ENCODE results near the gene PIEZO2.

Gene PIEZO2

DNA sequence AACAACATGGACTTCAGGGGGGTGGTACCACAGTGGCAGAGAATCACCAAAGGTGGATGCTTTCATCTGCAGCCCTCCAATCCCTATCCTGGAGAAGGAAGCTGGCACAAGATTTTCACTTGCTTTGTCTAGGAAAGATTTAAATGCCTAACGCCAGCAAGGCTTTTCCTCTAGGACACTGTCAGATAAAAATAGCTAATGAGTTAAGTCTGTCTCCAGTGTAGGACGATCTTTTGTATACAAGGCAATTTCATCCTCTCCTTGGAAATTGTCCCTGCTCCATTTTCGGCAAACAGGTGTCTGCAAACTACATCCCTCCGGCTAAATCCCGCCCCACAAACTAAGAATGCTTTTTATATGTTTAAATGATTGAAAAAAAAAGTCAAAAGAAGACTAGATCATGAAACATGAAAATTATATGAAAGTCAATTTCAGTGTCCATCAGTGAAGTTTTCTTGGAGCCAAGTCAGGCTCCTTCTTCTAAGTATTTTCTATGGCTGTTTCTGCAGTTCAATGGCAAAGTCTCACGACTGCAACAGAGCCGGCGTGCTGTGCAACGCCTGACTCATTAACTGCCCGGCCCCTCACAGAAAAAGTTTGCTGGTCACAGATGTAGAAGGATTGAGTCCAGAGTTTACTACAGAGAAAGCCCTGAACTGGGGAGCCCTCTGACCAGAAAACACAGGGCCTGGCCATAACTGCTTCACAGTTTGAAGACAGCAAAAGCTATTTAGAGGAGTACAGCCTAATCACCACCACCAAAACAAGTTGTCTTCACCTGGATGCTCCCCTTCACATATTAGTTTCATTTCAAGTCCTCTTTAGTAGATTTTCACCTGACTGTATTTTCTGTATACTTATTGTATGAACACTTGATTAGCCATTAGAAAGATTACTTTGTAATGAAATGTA lies 52.3 kb downstream of the PIEZO2 start:
- Histone ChIP-seq H3K27ac (ENCODE audit: low read depth, low read length) (no peak overlapping the region), H3K4me1 (ENCODE audit: control insufficient read depth, insufficient read depth, low read length) (no peaks in the 10 kb centered on the region)

GRCh38 chr18:11096411-11096810 lies 53.0 kb downstream of the PIEZO2 start:
- Histone ChIP-seq H3K36me3 (ENCODE audit: control insufficient read depth, insufficient read depth, low read length) (no peaks in the 10 kb centered on the region), H3K27ac (ENCODE audit: low read depth, low read length) (no peak overlapping the region), H3K9ac (ENCODE audit: low read length) (no peak overlapping the region), H3K4me3 (ENCODE audit: low read length) (no peak overlapping the region), H3K27me3 (ENCODE audit: control insufficient read depth, insufficient read depth, low read length) (no peaks in the 10 kb centered on the region), H3K4me1 (ENCODE audit: control insufficient read depth, insufficient read depth, low read length) (no peaks in the 10 kb centered on the region)

More for the DNA sequence above, 52.3 kb downstream of the PIEZO2 start:
- Histone ChIP-seq H3K9ac (ENCODE audit: low read length) (no peak overlapping the region), H3K4me3 (ENCODE audit: low read length) (no peak overlapping the region), H3K27me3 (ENCODE audit: control insufficient read depth, insufficient read depth, low read length) (no peaks in the 10 kb centered on the region), H3K36me3 (ENCODE audit: control insufficient read depth, insufficient read depth, low read length) (no peaks in the 10 kb centered on the region)

- Histone ChIP-seq H3K36me3 (ENCODE audit: control insufficient read depth, insufficient read depth, low read length) (no peaks in the 10 kb centered on the region), H3K9ac (ENCODE audit: low read length) (no peak overlapping the region), H3K4me3 (ENCODE audit: low read length) (no peak overlapping the region), H3K4me1 (ENCODE audit: control insufficient read depth, insufficient read depth, low read length) (no peaks in the 10 kb centered on the region), H3K27me3 (ENCODE audit: control insufficient read depth, insufficient read depth, low read length) (no peaks in the 10 kb centered on the region), H3K27ac (ENCODE audit: low read depth, low read length) (no peak overlapping the region)
Measured at GRCh38 chr18:11095674-11096293, 53.6 kb downstream of the PIEZO2 start.

GRCh38 chr18:11095211-11095610 lies 54.2 kb downstream of the PIEZO2 start:
- no peak overlapping the region for H3K27ac ChIP-seq (ENCODE audit: low read depth, low read length)
- H3K4me3 ChIP-seq (ENCODE audit: low read length) = no peak overlapping the region
- H3K9ac ChIP-seq (ENCODE audit: low read length) = no peak overlapping the region
- H3K36me3 ChIP-seq (ENCODE audit: control insufficient read depth, insufficient read depth, low read length) = no peaks in the 10 kb centered on the region
- H3K4me1 ChIP-seq (ENCODE audit: control insufficient read depth, insufficient read depth, low read length) = no peaks in the 10 kb centered on the region
- no peaks in the 10 kb centered on the region for H3K27me3 ChIP-seq (ENCODE audit: control insufficient read depth, insufficient read depth, low read length)

GRCh38 chr18:11091746-11092145 lies 57.6 kb downstream of the PIEZO2 start:
- Histone ChIP-seq H3K36me3 (ENCODE audit: control insufficient read depth, insufficient read depth, low read length) (no peaks in the 10 kb centered on the region), H3K9ac (ENCODE audit: low read length) (no peak overlapping the region), H3K4me1 (ENCODE audit: control insufficient read depth, insufficient read depth, low read length) (no peaks in the 10 kb centered on the region), H3K4me3 (ENCODE audit: low read length) (no peak overlapping the region), H3K27ac (ENCODE audit: low read depth, low read length) (no peak overlapping the region), H3K27me3 (ENCODE audit: control insufficient read depth, insufficient read depth, low read length) (no peaks in the 10 kb centered on the region)

GRCh38 chr18:11089931-11090715 lies 59.2 kb downstream of the PIEZO2 start:
- Histone ChIP-seq H3K9ac (ENCODE audit: low read length) (no peak overlapping the region), H3K4me1 (ENCODE audit: control insufficient read depth, insufficient read depth, low read length) (no peaks in the 10 kb centered on the region), H3K27ac (ENCODE audit: low read depth, low read length) (no peak overlapping the region)

DNA sequence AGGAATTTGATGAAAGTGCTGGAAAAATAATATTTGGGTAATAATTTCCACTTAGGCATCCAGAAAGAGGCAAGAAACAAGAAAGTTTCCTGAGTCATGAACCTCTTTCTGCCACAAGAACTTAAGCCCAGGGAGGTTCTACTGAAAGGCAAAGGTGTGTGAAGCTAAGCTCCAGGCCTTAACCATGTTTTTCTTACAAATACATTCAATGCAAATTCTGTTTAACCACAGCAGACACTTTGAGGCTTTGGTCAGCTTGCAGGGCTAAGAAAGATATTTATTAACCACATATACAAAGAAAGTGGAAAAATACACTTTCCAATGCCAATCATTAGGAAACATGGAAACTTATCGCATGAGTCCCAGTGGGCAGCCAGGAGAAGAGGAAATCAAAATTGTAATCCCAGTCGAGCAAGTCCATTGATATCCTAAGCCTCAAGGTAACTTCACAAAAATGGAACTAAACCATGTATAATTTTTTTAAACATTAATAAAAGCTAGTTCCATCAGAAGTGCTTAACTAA lies 68.3 kb downstream of the PIEZO2 start:
- no peak overlapping the region for H3K4me3 ChIP-seq (ENCODE audit: low read length)
- H3K9ac ChIP-seq (ENCODE audit: low read length) = no peak overlapping the region

More at GRCh38 chr18:11089931-11090715, 59.2 kb downstream of the PIEZO2 start:
- Histone ChIP-seq H3K36me3 (ENCODE audit: control insufficient read depth, insufficient read depth, low read length) (no peaks in the 10 kb centered on the region), H3K27me3 (ENCODE audit: control insufficient read depth, insufficient read depth, low read length) (no peaks in the 10 kb centered on the region), H3K4me3 (ENCODE audit: low read length) (no peak overlapping the region)

DNA sequence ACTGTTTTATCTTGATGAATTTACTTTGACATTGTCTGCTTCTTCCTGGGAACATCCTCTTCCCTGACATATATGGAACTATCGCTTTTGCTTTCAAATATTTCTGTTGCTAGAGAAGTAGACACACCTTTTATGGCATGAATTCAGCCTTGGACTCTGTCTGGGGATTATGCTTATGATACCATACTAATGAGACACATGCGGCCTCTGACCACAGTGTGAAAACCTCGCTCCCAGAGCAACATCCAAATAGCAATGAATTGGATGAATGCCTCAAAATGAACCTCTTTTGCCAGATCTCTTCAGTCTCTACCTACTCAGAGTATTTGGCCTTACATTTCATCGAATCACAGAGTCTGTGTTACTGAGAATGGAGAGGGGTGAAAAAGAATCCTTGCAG lies 70.9 kb downstream of the PIEZO2 start:
- Histone ChIP-seq H3K36me3 (ENCODE audit: control insufficient read depth, insufficient read depth, low read length) (no peaks in the 10 kb centered on the region), H3K4me3 (ENCODE audit: low read length) (no peak overlapping the region), H3K27ac (ENCODE audit: low read depth, low read length) (no peak overlapping the region), H3K27me3 (ENCODE audit: control insufficient read depth, insufficient read depth, low read length) (no peaks in the 10 kb centered on the region), H3K4me1 (ENCODE audit: control insufficient read depth, insufficient read depth, low read length) (no peaks in the 10 kb centered on the region), H3K9ac (ENCODE audit: low read length) (no peak overlapping the region)

More for the DNA sequence above, 68.3 kb downstream of the PIEZO2 start:
- Histone ChIP-seq H3K27ac (ENCODE audit: low read depth, low read length) (no peak overlapping the region), H3K27me3 (ENCODE audit: control insufficient read depth, insufficient read depth, low read length) (no peaks in the 10 kb centered on the region), H3K4me1 (ENCODE audit: control insufficient read depth, insufficient read depth, low read length) (no peaks in the 10 kb centered on the region), H3K36me3 (ENCODE audit: control insufficient read depth, insufficient read depth, low read length) (no peaks in the 10 kb centered on the region)

- H3K4me1 ChIP-seq (ENCODE audit: control insufficient read depth, insufficient read depth, low read length) = no peaks in the 10 kb centered on the region
- H3K27ac ChIP-seq (ENCODE audit: low read depth, low read length) = no peak overlapping the region
Measured at GRCh38 chr18:11077548-11078187, 71.7 kb downstream of the PIEZO2 start.

DNA sequence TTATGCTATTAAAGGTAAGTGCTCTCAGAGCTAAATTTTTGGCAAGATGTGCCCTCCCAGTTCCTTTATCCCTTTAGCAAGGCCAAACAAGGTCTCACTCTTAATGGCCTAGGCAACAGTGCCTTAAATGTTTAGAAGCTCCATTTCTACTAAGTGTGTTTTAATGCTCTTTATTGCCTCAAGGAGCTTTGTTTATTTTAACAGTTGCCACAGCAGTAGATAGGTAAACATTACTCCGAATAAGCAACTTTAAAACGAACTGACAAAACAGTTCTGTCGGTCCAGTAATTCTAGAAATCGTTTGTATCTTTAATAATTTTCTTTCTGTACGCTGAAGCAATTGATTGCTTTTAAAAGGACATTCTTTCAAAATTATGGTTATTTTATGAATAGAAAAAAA lies 74.5 kb downstream of the PIEZO2 start:
- Histone ChIP-seq H3K36me3 (ENCODE audit: control insufficient read depth, insufficient read depth, low read length) (no peaks in the 10 kb centered on the region), H3K27ac (ENCODE audit: low read depth, low read length) (no peak overlapping the region), H3K4me1 (ENCODE audit: control insufficient read depth, insufficient read depth, low read length) (no peaks in the 10 kb centered on the region), H3K27me3 (ENCODE audit: control insufficient read depth, insufficient read depth, low read length) (no peaks in the 10 kb centered on the region), H3K9ac (ENCODE audit: low read length) (no peak overlapping the region), H3K4me3 (ENCODE audit: low read length) (no peak overlapping the region)

More at GRCh38 chr18:11077548-11078187, 71.7 kb downstream of the PIEZO2 start:
- Histone ChIP-seq H3K27me3 (ENCODE audit: control insufficient read depth, insufficient read depth, low read length) (no peaks in the 10 kb centered on the region), H3K36me3 (ENCODE audit: control insufficient read depth, insufficient read depth, low read length) (no peaks in the 10 kb centered on the region), H3K9ac (ENCODE audit: low read length) (no peak overlapping the region), H3K4me3 (ENCODE audit: low read length) (no peak overlapping the region)

DNA sequence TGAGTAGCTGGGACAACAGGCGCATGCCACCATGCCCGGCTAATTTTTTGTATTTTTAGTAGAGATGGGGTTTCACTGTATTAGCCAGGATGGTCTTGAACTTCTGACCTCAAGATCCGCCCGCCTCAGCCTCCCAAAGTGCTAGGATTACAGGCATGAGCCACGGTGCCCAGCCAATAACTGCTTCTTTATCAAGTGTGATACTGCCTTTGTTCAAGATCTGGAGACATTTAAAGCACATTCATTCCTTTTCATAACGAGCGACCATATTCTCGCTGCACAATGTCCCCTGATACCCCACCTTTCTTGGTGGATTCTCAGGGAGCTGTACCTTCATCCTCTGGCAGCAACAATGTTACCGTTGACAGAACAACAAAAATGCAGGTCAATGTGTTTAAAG lies 75.4 kb downstream of the PIEZO2 start:
- H3K36me3 ChIP-seq (ENCODE audit: control insufficient read depth, insufficient read depth, low read length) = no peaks in the 10 kb centered on the region
- no peaks in the 10 kb centered on the region for H3K27me3 ChIP-seq (ENCODE audit: control insufficient read depth, insufficient read depth, low read length)
- no peak overlapping the region for H3K4me3 ChIP-seq (ENCODE audit: low read length)
- H3K9ac ChIP-seq (ENCODE audit: low read length) = no peak overlapping the region
- H3K4me1 ChIP-seq (ENCODE audit: control insufficient read depth, insufficient read depth, low read length) = no peaks in the 10 kb centered on the region
- H3K27ac ChIP-seq (ENCODE audit: low read depth, low read length) = no peak overlapping the region

DNA sequence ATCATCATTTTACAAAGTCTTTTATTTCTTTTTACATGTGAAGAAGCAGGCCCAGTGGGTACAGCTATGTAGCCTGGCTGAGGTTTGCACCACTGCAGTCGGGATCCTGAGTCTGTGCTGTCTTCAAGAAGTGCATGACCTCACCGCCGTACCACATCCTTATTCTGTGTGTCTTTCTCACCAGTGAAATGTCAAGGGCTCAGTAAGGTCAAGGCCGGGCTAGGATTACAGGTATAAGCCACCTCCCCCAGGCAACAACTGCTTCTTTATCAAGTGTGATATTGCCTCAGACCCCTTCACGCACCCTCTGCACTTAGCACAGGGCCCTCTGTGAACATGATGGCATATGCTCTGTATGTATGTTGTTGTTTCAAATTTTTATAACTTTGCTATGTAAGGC lies 76.7 kb downstream of the PIEZO2 start:
- Histone ChIP-seq H3K27ac (ENCODE audit: low read depth, low read length) (no peak overlapping the region), H3K4me1 (ENCODE audit: control insufficient read depth, insufficient read depth, low read length) (no peaks in the 10 kb centered on the region), H3K27me3 (ENCODE audit: control insufficient read depth, insufficient read depth, low read length) (no peaks in the 10 kb centered on the region), H3K4me3 (ENCODE audit: low read length) (no peak overlapping the region), H3K9ac (ENCODE audit: low read length) (no peak overlapping the region), H3K36me3 (ENCODE audit: control insufficient read depth, insufficient read depth, low read length) (no peaks in the 10 kb centered on the region)

All from rectal smooth muscle tissue (tissue), 1 donor.